AG04450 (cell line): Measurements from ENCODE around the gene ABI3BP. TPM values are rescaled to one million over a fixed set of nuclear protein-coding genes. Genes with fewer than 3 reads are reported as not detected.

ENCODE experiments used
- CTCF ChIA-PET: fragments of 300-600, 350-600 bp; formaldehyde crosslinking; extraction: SDS; loops from one replicate; lab custom pipeline; 2022; ENCODE audit warnings: antibody characterized with exemption, inconsistent platforms; lab: Charles Lee
- POLR2A ChIA-PET: fragments of 350-600 bp; formaldehyde crosslinking; extraction: SDS; loops from one replicate; lab custom pipeline; 2021; ENCODE audit warnings: antibody characterized with exemption, inconsistent platforms; lab: Yijun Ruan, JAX
- DNase-seq: peaks from one replicate; pipeline ENCODE4 v3.0.0-alpha.2; 2011; ENCODE audit warnings: low read depth, low spot score
- H3K27ac ChIP-seq: one replicate; pipeline ENCODE4 v1.5.1; 2012; ENCODE audit warnings: low read depth, low read length, control low read depth
- H3K27me3 ChIP-seq: one replicate; pipeline ENCODE4 v1.6.0; 2012; ENCODE audit warnings: low read length; ENCODE audit not compliant: control insufficient read depth, insufficient read depth
- H3K4me3 ChIP-seq: 2 replicates; pipeline ENCODE4 v1.5.1; 2011; ENCODE audit warnings: mild to moderate bottlenecking, low read depth, low read length, control low read depth
- H3K9me3 ChIP-seq: 2 replicates; pipeline ENCODE4 v1.5.1; 2012; ENCODE audit warnings: low read length; ENCODE audit not compliant: control insufficient read depth, insufficient read depth
- polyA minus RNA-seq: library from RNA; depleted of rRNA, polyadenylated mRNA; stranded (reverse); fragments of >200 nt; gene quantifications from 2 replicates; pipeline ENCODE4 v1.2.3, GENCODE V29; 2011; rRNA and poly(A)+ RNA removed
- polyA plus RNA-seq: library from polyadenylated mRNA; depleted of rRNA; stranded (reverse); fragments of >200 nt; gene quantifications from 2 replicates; pipeline ENCODE4 v1.2.3, GENCODE V29; 2011; rRNA removed
- TF ChIP-seq, protein P1 (sequence below): IDR thresholded peaks from 2 replicates; pipeline ENCODE4 v1.5.1; 2011; ENCODE audit warnings: low read depth, low read length, control low read depth, inconsistent platforms

ABI3BP gene
- 5.3 and 9.3 TPM in 2 replicates for polyA plus RNA-seq
- 2.9 and 3.0 TPM in 2 replicates for polyA minus RNA-seq

- POLR2A ChIA-PET = interaction anchor here (0.7 to 1.7 kb wide), 2 partner anchors 11 to 198 kb away, joined by 4 to 5 read pairs; no protein-coding TSS in a partner anchor
- TF ChIP-seq, protein P1, sequence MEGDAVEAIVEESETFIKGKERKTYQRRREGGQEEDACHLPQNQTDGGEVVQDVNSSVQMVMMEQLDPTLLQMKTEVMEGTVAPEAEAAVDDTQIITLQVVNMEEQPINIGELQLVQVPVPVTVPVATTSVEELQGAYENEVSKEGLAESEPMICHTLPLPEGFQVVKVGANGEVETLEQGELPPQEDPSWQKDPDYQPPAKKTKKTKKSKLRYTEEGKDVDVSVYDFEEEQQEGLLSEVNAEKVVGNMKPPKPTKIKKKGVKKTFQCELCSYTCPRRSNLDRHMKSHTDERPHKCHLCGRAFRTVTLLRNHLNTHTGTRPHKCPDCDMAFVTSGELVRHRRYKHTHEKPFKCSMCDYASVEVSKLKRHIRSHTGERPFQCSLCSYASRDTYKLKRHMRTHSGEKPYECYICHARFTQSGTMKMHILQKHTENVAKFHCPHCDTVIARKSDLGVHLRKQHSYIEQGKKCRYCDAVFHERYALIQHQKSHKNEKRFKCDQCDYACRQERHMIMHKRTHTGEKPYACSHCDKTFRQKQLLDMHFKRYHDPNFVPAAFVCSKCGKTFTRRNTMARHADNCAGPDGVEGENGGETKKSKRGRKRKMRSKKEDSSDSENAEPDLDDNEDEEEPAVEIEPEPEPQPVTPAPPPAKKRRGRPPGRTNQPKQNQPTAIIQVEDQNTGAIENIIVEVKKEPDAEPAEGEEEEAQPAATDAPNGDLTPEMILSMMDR = no peak
- Histone ChIP-seq H3K27me3 (no peaks in the 10 kb centered on the region), H3K27ac (peak within 1 kb of the TSS; percentile 12), H3K9me3 (no peaks in the 10 kb centered on the region), H3K4me3 (peak within 1 kb of the TSS; percentile 55)
- peak; percentile 42 for DNase-seq
- CTCF ChIA-PET = interaction anchor here (0.7 to 1.4 kb wide), 5 partner anchors 72 to 202 kb away, joined by 3 to 5 read pairs (median 3); no protein-coding TSS in a partner anchor
These were observed at the start of gene ABI3BP for GRCh38 chr3:100993309-100993708. TSS of gene ABI3BP (minus strand) at chr3:100993421. CDS start at chr3:100993384, 37 bp downstream.

- TF ChIP-seq, protein P1 = no peak
- no peak overlapping the region for H3K27ac ChIP-seq
- H3K9me3 ChIP-seq = no peaks in the 10 kb centered on the region
- CTCF ChIA-PET = no interaction called here
- H3K27me3 ChIP-seq = no peaks in the 10 kb centered on the region
- POLR2A ChIA-PET = no interaction called here
- no peak overlapping the region for H3K4me3 ChIP-seq
- no peak for DNase-seq
These were observed 46.1 kb upstream of the ABI3BP start for GRCh38 chr3:101039285-101039684.

DNA sequence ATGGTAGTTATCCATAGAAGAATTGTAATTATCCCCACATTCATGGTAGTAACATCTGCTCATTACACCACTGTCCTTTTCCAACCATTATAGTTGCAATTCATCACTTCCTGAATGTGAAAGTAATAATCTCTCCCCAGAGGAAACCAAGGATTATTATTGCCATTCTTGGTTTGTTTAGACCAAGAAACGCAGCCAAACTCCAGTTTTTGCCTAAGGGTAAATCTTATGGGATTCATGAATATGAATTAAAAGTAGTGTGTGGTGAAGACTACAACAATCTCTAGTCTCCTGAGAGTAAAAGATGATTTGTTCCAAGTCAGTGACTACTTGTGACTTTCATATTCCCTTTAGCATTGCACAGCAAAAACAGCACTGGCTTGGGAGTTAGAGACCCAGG lies 45.7 kb upstream of the ABI3BP start:
- no peaks in the 10 kb centered on the region for H3K9me3 ChIP-seq
- no peaks in the 10 kb centered on the region for H3K27me3 ChIP-seq
- POLR2A ChIA-PET = no interaction called here
- TF ChIP-seq, protein P1 = no peak
- DNase-seq = no peak
- no peak overlapping the region for H3K27ac ChIP-seq
- H3K4me3 ChIP-seq = no peak overlapping the region
- CTCF ChIA-PET = no interaction called here

- no peak overlapping the region for H3K4me3 ChIP-seq
- DNase-seq = no peak
- no peak overlapping the region for H3K27ac ChIP-seq
- CTCF ChIA-PET = no interaction called here
- no peaks in the 10 kb centered on the region for H3K9me3 ChIP-seq
- no peaks in the 10 kb centered on the region for H3K27me3 ChIP-seq
- TF ChIP-seq, protein P1 = no peak
- POLR2A ChIA-PET = no interaction called here
These were observed 45.2 kb upstream of the ABI3BP start for GRCh38 chr3:101038393-101038792.

DNA sequence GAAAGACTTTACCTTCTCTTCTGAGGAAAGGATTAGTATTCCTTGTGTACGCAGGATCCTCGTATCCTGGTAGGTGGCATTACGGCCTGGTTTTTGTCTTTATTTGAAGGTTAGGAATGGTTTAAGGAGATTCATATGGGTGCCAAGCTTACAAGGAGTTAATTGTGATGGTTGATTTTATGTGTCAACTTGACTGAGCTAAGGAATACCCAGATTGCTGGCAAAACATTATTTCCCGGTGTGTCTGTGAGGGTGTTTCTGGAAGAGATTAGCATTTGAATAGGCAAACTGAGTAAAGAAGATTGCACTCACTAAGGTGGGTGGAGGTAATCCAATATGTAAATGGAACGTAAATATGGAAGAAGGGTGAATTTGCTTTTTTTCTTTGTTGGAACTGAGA lies 44.4 kb upstream of the ABI3BP start:
- H3K27me3 ChIP-seq = no peaks in the 10 kb centered on the region
- ChIA-PET CTCF (no interaction called here), POLR2A (no interaction called here)
- no peak for DNase-seq
- no peaks in the 10 kb centered on the region for H3K9me3 ChIP-seq
- H3K27ac ChIP-seq = no peak overlapping the region
- TF ChIP-seq, protein P1 = no peak
- H3K4me3 ChIP-seq = no peak overlapping the region
